ENCODE measurements around the gene CDH4.
"Not testable (repeated sequence)": the region's sequence is repeated elsewhere in the genome, so short reads cannot be mapped to it uniquely, and the experiment has no call there.

CDH4 gene

GRCh38 chr20:61934716-61935530, 682.9 kb downstream of the CDH4 start:
- no peak for FAIRE-seq
- DNase-seq (ENCODE audit: insufficient read length, low spot score) = no peak
- TF ChIP-seq POLR2A (IDR thresholded peaks at IDR 0.05; ENCODE audit: low read depth, low read length) = no peak

GRCh38 chr20:61935926-61936700, 684.1 kb downstream of the CDH4 start:
- DNase-seq (ENCODE audit: insufficient read length, low spot score) = no peak
- no peak for TF ChIP-seq POLR2A (IDR thresholded peaks at IDR 0.05; ENCODE audit: low read depth, low read length)

GRCh38 chr20:61936701-61937131, 684.7 kb downstream of the CDH4 start:
- DNase-seq (ENCODE audit: insufficient read length, low spot score) (no peak), FAIRE-seq (no peak)
- TF ChIP-seq POLR2A (IDR thresholded peaks at IDR 0.05; ENCODE audit: low read depth, low read length) = no peak

More at GRCh38 chr20:61935926-61936700, 684.1 kb downstream of the CDH4 start:
- FAIRE-seq = no peak

GRCh38 chr20:61937146-61937962, 685.3 kb downstream of the CDH4 start:
- DNase-seq (ENCODE audit: insufficient read length, low spot score) (no peak), FAIRE-seq (no peak)
- TF ChIP-seq POLR2A (IDR thresholded peaks at IDR 0.05; ENCODE audit: low read depth, low read length) = no peak

- no peak for TF ChIP-seq POLR2A (IDR thresholded peaks at IDR 0.05; ENCODE audit: low read depth, low read length)
- no peak for FAIRE-seq
- no peak for DNase-seq (ENCODE audit: insufficient read length, low spot score)
Measured at GRCh38 chr20:61937963-61938838, 686.1 kb downstream of the CDH4 start.

DNA sequence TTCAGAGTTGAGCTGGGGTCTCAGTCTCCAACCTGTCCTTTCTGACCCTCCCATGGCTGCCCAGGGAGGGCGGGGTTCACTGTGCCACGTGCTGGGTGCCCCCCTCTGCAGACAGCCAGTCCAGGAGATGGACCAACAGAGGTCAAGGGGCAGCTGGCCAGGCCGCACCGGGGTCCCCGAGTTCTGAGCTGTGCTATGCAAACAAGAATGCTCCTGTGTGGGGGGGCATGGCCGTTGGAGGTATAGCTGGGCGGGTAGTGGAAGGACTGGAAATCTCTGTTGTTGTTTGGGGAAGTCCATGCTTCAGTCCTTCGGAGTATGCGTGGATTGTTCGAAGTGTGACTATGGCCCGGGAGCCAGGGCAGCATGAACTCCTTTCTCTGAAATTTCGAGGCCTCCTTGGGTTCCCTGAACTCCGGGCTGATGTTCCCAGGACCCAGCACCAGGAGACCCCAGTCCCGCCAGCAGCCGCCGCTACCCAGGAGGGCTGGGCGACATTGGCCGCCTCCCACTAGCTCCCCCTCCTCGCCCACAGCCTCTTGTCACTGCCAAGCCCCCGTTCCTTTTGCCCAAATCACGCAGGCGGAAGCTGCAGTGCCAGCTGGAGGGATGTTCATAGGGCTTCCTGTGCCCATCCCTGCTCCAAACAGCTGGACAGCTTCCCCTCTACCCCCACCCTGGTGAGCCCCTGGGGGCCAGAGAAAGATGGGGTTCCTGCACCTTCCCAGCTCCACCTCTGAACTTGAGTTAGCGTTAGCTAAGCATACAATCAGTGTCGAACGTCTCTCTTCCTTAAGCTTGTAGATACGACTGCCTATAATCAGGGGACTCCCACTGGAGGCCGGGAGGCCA, 687.0 kb downstream of the CDH4 start:
- no peak for DNase-seq (ENCODE audit: insufficient read length, low spot score)
- no peak for TF ChIP-seq POLR2A (IDR thresholded peaks at IDR 0.05; ENCODE audit: low read depth, low read length)
- no peak for FAIRE-seq

DNA sequence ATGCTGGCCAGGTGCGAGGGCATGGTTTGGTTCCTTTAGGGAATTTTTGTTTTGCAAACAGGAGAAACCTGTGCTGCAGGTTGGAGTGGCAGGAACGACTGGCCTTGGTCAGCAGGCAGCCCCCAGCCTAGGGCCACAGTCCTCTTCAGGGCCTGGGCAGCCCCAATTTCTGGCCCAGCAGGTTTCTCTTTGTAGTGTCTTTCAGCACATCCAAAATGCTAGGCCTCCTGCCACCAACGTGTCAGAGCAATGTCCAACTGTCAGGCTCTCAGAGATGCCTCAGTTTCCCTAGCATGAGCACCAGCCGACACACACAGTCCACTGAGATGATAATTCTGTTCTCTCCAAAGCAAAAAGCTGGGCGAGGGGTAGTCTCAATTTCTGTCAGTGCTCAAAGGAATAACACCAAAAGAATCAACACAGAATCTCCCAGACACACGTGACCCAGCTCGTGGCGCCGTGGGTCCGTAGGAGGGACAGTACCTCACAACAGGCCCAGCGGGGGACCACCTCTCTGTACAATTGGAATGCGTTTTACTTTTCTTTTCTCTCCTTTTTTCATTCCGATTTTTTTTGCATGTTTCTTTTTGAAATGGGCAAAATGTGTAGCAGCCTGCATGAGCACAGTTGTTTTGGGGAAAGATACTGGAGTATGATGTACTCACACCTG, 687.8 kb downstream of the CDH4 start:
- DNase-seq (ENCODE audit: insufficient read length, low spot score) (no peak), FAIRE-seq (no peak)
- TF ChIP-seq POLR2A (IDR thresholded peaks at IDR 0.05; ENCODE audit: low read depth, low read length) = no peak

DNA sequence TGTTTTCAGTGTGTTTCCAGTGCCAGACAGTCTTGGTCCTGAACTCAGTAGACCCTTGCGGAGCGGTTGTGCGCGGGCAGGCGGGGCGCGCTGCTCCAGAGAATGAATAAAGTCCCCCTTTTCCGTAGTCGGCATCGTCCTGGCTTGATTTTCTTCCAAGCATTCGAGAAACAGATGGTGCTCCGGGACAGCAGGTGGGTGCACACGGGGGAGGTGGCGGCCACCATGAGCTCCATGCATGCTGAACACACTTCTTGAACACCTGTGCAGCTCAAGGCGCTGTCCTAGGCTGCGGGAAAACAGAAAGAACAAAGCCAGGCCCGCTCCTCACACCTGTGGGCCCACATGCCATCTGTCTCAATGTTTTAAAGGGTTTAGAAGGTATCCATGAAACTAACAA, 688.4 kb downstream of the CDH4 start:
- DNase-seq (ENCODE audit: insufficient read length, low spot score) (no peak), FAIRE-seq (no peak)
- no peak for TF ChIP-seq POLR2A (IDR thresholded peaks at IDR 0.05; ENCODE audit: low read depth, low read length)

DNA sequence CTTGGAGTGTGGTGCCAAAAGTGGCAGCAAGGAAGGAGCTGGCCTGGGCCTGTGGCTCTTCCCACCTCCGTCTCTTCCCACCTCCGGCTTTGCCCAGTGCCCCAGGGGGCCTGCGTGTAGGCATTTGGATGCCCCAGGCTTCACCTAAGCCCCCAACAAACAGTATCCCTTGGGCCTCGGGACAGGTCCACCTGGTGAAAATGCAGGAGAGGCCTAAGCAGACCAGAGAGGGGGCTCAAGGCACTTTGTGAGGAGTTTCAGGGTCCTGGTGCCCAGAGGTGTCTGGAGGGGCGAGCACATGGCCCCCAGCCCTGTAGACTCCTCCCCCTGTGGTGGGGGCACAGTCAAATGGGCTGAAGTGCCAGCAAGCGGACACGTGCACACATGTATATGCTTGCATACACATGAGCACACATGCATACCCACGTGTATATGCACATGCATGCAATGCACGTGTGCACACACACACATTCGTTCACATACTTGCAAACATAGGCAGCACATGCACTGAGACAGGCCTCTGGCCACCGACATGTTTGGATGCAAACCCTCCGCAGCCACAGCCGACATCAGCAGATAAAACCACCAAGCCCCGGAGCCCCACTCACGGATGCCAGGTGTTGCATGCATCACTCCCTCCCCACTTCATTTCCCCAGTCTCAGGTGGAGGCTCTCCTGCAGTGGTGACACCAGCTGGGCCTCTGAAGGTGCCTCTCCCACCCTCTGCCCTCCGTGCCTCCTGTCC, 689.1 kb downstream of the CDH4 start:
- no peak for DNase-seq (ENCODE audit: insufficient read length, low spot score)
- no peak for FAIRE-seq
- TF ChIP-seq POLR2A (IDR thresholded peaks at IDR 0.05; ENCODE audit: low read depth, low read length) = no peak

GRCh38 chr20:61941721-61942405, 689.8 kb downstream of the CDH4 start:
- DNase-seq (ENCODE audit: insufficient read length, low spot score) (no peak), FAIRE-seq (no peak)
- no peak for TF ChIP-seq POLR2A (IDR thresholded peaks at IDR 0.05; ENCODE audit: low read depth, low read length)

DNA sequence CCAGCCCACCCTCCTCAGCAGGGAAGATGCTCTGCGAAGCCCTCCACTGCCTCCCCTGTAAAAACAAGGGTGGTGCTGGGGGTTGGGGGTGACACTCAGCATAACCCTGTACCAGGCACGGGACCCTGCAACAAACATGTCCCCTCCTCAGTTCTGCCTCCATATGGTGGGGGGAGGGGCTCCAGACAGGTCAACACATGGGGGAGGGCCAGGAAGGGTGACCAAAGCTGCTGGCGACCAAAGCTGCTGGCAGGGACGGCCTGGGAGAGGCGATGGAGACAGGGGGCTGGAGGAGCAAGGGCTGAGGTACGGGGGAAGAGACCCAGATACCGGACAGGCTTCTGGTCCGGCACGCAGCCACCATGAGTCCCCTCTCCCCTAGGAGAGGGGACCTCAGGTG, 690.5 kb downstream of the CDH4 start:
- FAIRE-seq = no peak
- TF ChIP-seq POLR2A (IDR thresholded peaks at IDR 0.05; ENCODE audit: low read depth, low read length) = no peak
- DNase-seq (ENCODE audit: insufficient read length, low spot score) = no peak

DNA sequence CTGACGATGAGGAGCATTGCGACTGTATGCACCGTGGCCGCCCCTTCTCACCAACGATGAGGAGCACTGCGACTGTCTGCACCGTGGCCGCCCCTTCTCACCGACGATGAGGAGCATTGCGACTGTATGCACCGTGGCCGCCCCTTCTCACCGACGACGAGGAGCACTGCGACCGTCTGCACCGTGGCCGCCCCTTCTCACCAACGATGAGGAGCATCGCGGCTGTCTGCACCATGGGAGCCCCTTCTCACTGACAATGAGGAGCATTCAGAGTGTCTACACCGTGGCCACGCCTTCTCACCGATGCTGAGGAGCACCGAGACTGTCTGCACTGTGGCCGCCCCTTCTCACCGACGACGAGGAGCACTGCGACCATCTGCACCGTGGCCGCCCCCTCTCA, 692.9 kb downstream of the CDH4 start:
- not testable (repeated sequence) for DNase-seq (ENCODE audit: insufficient read length, low spot score); FAIRE-seq

GRCh38 chr20:61945495-61945894, 693.4 kb downstream of the CDH4 start:
- DNase-seq (ENCODE audit: insufficient read length, low spot score); FAIRE-seq: not testable (repeated sequence)

- not testable (repeated sequence) for FAIRE-seq; DNase-seq (ENCODE audit: insufficient read length, low spot score)
Measured at GRCh38 chr20:61948056-61948455, 696.0 kb downstream of the CDH4 start.

All from H54 (cell line).